ENCODE data around the gene DGKG. TPM values are rescaled to one million over a fixed set of nuclear protein-coding genes. Genes with fewer than 3 reads are reported as not detected.

DGKG gene
- total and polyA plus RNA-seq, 9 of the 15 experiments (the other 6 are each of a cell fraction or from before 2014, with no cell fraction given): 0.01 to 0.36 (median 0.15) TPM

GRCh38 chr3:186411089-186411488, 49.1 kb upstream of the DGKG start:
- no peak for ATAC-seq
- FAIRE-seq: no peak
- 3% methylated on average over 2 of the region's 2 CpGs for WGBS (ENCODE audit: insufficient coverage, low coverage, missing lambda C conversion rate)
- no peaks in the 10 kb centered on the region for H4K20me1 ChIP-seq (replicated peaks; ENCODE audit: control insufficient read depth, insufficient read depth, low read length)
- no peak overlapping the region for H3K4me3 ChIP-seq
- BruUV-seq (replicated peaks): no TSS peak
- no peaks in the 10 kb centered on the region for H3K9me3 ChIP-seq (replicated peaks; ENCODE audit: control insufficient read depth, insufficient read depth, low read depth, low read length)
- intact Hi-C loops (cut with micrococcal nuclease): no loop called here
- H3K36me3 ChIP-seq (ENCODE audit: control insufficient read depth, insufficient read depth, low read length): no peaks in the 10 kb centered on the region
- no peak overlapping the region for H3K4me2 ChIP-seq (ENCODE audit: insufficient read depth, low read length)
- H3K27ac ChIP-seq (ENCODE audit: extremely low read depth, low read depth, low read length): no peak overlapping the region
- no peak overlapping the region for H2AFZ ChIP-seq (ENCODE audit: low read depth, low read length)
- H3K9me1 ChIP-seq (ENCODE audit: control insufficient read depth, insufficient read depth, low read length): peaks cover 2% of the 10 kb centered on the region
- peaks cover 24 to 72% of the 10 kb centered on the region in 2 experiments for H3K27me3 ChIP-seq (ENCODE audit: control insufficient read depth in 2 of 2, insufficient read depth in 2 of 2, low read length in 2 of 2)
- no peaks in the 10 kb centered on the region for H3K4me1 ChIP-seq (replicated peaks in 1 of 2; ENCODE audit: control insufficient read depth in 2 of 2, insufficient read depth in 2 of 2, low read length in 2 of 2)
- DNase-seq (ENCODE audit: extremely low read depth in 1 of 4, low spot score in 3 of 4): no peak
- no peaks in the 10 kb centered on the region for H3K79me2 ChIP-seq (ENCODE audit: control insufficient read depth, insufficient read depth, low read length)
- ChIA-PET CTCF (ENCODE audit: low intra/inter-chr PET ratio) (no interaction called here), POLR2A (no interaction called here)
- no peak overlapping the region for H3K9ac ChIP-seq (ENCODE audit: insufficient read depth in 1 of 2, low read depth in 2 of 2, low read length in 2 of 2)
- in situ Hi-C loops (cut with MboI): no loop called here
- TF ChIP-seq ZFP36 (IDR thresholded peaks at IDR 0.05; ENCODE audit: low read depth, low read length, partially characterized antibody) (peak; percentile 96), ZNF24 (IDR thresholded peaks at IDR 0.05) (no peak), ELK3 (CRISPR knock-in tag; IDR thresholded peaks at IDR 0.05) (no peak), FIP1L1 (IDR thresholded peaks at IDR 0.05; ENCODE audit: low read depth, low read length, poor library complexity, severe bottlenecking) (no peak), KAT2B (IDR thresholded peaks at IDR 0.05; ENCODE audit: low read depth, low read length) (no peak), BRD4 (IDR thresholded peaks at IDR 0.05) (no peak), POLR2A (conservative IDR thresholded peaks at IDR 0.05) (no peak), E2F6 (IDR thresholded peaks at IDR 0.05; ENCODE audit: borderline replicate concordance in 1 of 2, extremely low read depth in 1 of 2, insufficient read depth in 1 of 2, insufficient read length in 1 of 2, low read depth in 1 of 2, low read length in 1 of 2, poor library complexity in 1 of 2, severe bottlenecking in 1 of 2) (no peak), CREB5 (CRISPR knock-in tag; IDR thresholded peaks at IDR 0.05) (no peak), SMARCA4 (IDR thresholded peaks at IDR 0.05) (no peak), MNT (conservative IDR thresholded peaks at IDR 0.05) (no peak), BCOR (IDR thresholded peaks at IDR 0.05) (peak; percentile 85), POLR3G (IDR thresholded peaks at IDR 0.05; ENCODE audit: extremely low read depth, insufficient read length, insufficient replicate concordance) (no peak), GABPA (tag; conservative IDR thresholded peaks at IDR 0.05; ENCODE audit: low read depth) (no peak), SIX5 (IDR thresholded peaks at IDR 0.05; ENCODE audit: borderline replicate concordance in 1 of 2, insufficient read depth in 1 of 2, low read depth in 1 of 2, low read length in 2 of 2) (no peak), RBFOX2 (IDR thresholded peaks at IDR 0.05; ENCODE audit: low read depth, low read length) (no peak), NRF1 (conservative IDR thresholded peaks at IDR 0.05 in 1 of 2, IDR thresholded peaks at IDR 0.05 in 1 of 2) (no peak), ADNP (tag; IDR thresholded peaks at IDR 0.05) (peak; percentile 90), DACH1 (IDR thresholded peaks at IDR 0.05; ENCODE audit: partially characterized antibody) (no peak), RCOR1 (IDR thresholded peaks at IDR 0.05; ENCODE audit: borderline replicate concordance in 1 of 2, low read depth in 2 of 2, low read length in 2 of 2) (peak in 1 of 2 experiments; percentile 24; a peak in 1 of 4 replicates)
